Stimulated activated naive CD4-positive, alpha-beta T cell treated with Interleukin-2 at 50 U/mL for 16 hours (primary cell): ENCODE results near the gene SLC29A3.
"Not testable (repeated sequence)": the region's sequence is repeated elsewhere in the genome, so short reads cannot be mapped to it uniquely, and the experiment has no call there.

Experiments
- DNase-seq: peaks from one replicate; lab custom pipeline; 2025; lab: John Stamatoyannopoulos, UW

SLC29A3 gene

GRCh38 chr10:71283876-71284275, 35.2 kb upstream of the SLC29A3 start:
- no peak for DNase-seq

GRCh38 chr10:71284544-71285179, 34.4 kb upstream of the SLC29A3 start:
- no peak for DNase-seq

GRCh38 chr10:71285180-71285545, 33.9 kb upstream of the SLC29A3 start:
- no peak for DNase-seq

GRCh38 chr10:71285986-71286385, 33.1 kb upstream of the SLC29A3 start:
- no peak for DNase-seq

- DNase-seq = no peak
These were observed 32.4 kb upstream of the SLC29A3 start for GRCh38 chr10:71286521-71287294.

- no peak for DNase-seq
These were observed 31.6 kb upstream of the SLC29A3 start for GRCh38 chr10:71287456-71287855.

- no peak for DNase-seq
These were observed 30.6 kb upstream of the SLC29A3 start for GRCh38 chr10:71288461-71288860.

- no peak for DNase-seq
These were observed 29.5 kb upstream of the SLC29A3 start for GRCh38 chr10:71289421-71290130.

- DNase-seq = no peak
These were observed 28.7 kb upstream of the SLC29A3 start for GRCh38 chr10:71290331-71290730.

- DNase-seq = no peak
These were observed 28.1 kb upstream of the SLC29A3 start for GRCh38 chr10:71290806-71291527.

GRCh38 chr10:71291528-71291900, 27.5 kb upstream of the SLC29A3 start:
- no peak for DNase-seq

GRCh38 chr10:71292624-71293445, 26.2 kb upstream of the SLC29A3 start:
- DNase-seq = no peak

- DNase-seq = no peak
These were observed 25.5 kb upstream of the SLC29A3 start for GRCh38 chr10:71293446-71294084.

GRCh38 chr10:71294091-71294561, 24.9 kb upstream of the SLC29A3 start:
- DNase-seq = no peak

- DNase-seq = no peak
These were observed 24.2 kb upstream of the SLC29A3 start for GRCh38 chr10:71294856-71295255.

- no peak for DNase-seq
These were observed 23.4 kb upstream of the SLC29A3 start for GRCh38 chr10:71295641-71296040.

GRCh38 chr10:71296086-71296485, 23.0 kb upstream of the SLC29A3 start:
- no peak for DNase-seq

GRCh38 chr10:71296811-71297210, 22.2 kb upstream of the SLC29A3 start:
- DNase-seq = not testable (repeated sequence)

GRCh38 chr10:71297343-71297742, 21.7 kb upstream of the SLC29A3 start:
- no peak for DNase-seq

GRCh38 chr10:71299071-71299785, 19.8 kb upstream of the SLC29A3 start:
- DNase-seq = no peak
